Loucy (cell line): ENCODE measurements around the gene RPL29.
A peak's percentile ranks its signal among the peaks of the same experiment; 100 is the strongest.

Source experiments
- H2AFZ ChIP-seq: fragments of 200-600 bp; sonication (generic); 2 replicates; pipeline ENCODE4 v1.6.0; 2016; ENCODE audit warnings: antibody characterized with exemption, mild to moderate bottlenecking, low read length, moderate library complexity
- H3F3A ChIP-seq: fragments of 200-600 bp; 2 replicates; pipeline ENCODE4 v1.6.0; 2016; ENCODE audit warnings: antibody characterized with exemption, low read depth, mild to moderate bottlenecking
- H3K27me3 ChIP-seq: fragments of 200-600 bp; sonication (generic); 2 replicates; pipeline ENCODE4 v1.6.1; 2014; ENCODE audit warnings: low read length, mild to moderate bottlenecking; ENCODE audit not compliant: insufficient read depth, poor library complexity, severe bottlenecking
- H3K36me3 ChIP-seq: fragments of 200-600 bp; sonication (generic); 2 replicates; pipeline ENCODE4 v1.6.1; 2016; ENCODE audit warnings: low read length; ENCODE audit not compliant: insufficient read depth
- H3K4me1 ChIP-seq: fragments of 200-600 bp; sonication (generic); 2 replicates; pipeline ENCODE4 v1.5.1; 2014; ENCODE audit warnings: low read length, mild to moderate bottlenecking; ENCODE audit not compliant: insufficient read depth, poor library complexity, severe bottlenecking
- H3K4me2 ChIP-seq: fragments of 200-600 bp; sonication (generic); 2 replicates; pipeline ENCODE4 v1.6.0; 2014; ENCODE audit warnings: antibody characterized with exemption, low read length, low read depth, mild to moderate bottlenecking; ENCODE audit not compliant: poor library complexity, severe bottlenecking
- H3K4me3 ChIP-seq: fragments of 200-600 bp; sonication (generic); 2 replicates; pipeline ENCODE4 v1.5.1; 2014; ENCODE audit warnings: low read length, mild to moderate bottlenecking, mixed read lengths; ENCODE audit not compliant: poor library complexity, severe bottlenecking
- H3K79me2 ChIP-seq: fragments of 200-600 bp; sonication (generic); 2 replicates; pipeline ENCODE4 v1.6.1; 2014; ENCODE audit warnings: low read length; ENCODE audit not compliant: insufficient read depth
- H3K9ac ChIP-seq: fragments of 200-600 bp; sonication (generic); 2 replicates; pipeline ENCODE4 v1.6.0; 2014; ENCODE audit warnings: mild to moderate bottlenecking, low read depth, low read length, moderate library complexity; ENCODE audit not compliant: poor library complexity, severe bottlenecking
- H3K9me2 ChIP-seq: fragments of 200-600 bp; sonication (generic); replicated peaks from 2 replicates; pipeline ENCODE4 v1.6.1; 2016; ENCODE audit warnings: low read depth, low read length, mixed read lengths
- H3K9me3 ChIP-seq: fragments of 200-600 bp; sonication (generic); 2 replicates; pipeline ENCODE4 v1.6.1; 2014; ENCODE audit warnings: mild to moderate bottlenecking, antibody characterized with exemption, low read length, low read depth; ENCODE audit not compliant: insufficient read depth
- H4K20me1 ChIP-seq: fragments of 200-600 bp; sonication (generic); 2 replicates; pipeline ENCODE4 v1.6.0; 2014; ENCODE audit warnings: antibody characterized with exemption, low read length, mild to moderate bottlenecking; ENCODE audit not compliant: insufficient read depth, poor library complexity, severe bottlenecking
- CTCF ChIP-seq: fragments of 200-600 bp; sonication (generic); conservative IDR thresholded peaks from 2 replicates; pipeline ENCODE4 v1.5.1; 2014; ENCODE audit warnings: mild to moderate bottlenecking, antibody characterized with exemption, low read length
- EZH2phosphoT487 ChIP-seq: fragments of 200-600 bp; IDR thresholded peaks from 2 replicates; pipeline ENCODE4 v1.6.1; 2018; ENCODE audit warnings: antibody characterized with exemption, mild to moderate bottlenecking, moderate library complexity, borderline replicate concordance

RPL29 gene

GRCh38 chr3:51970606-51971300 lies 24.9 kb downstream of the RPL29 start:
- H3K79me2 ChIP-seq, result peaks cover 19% of the 10 kb centered on the region
- H3K4me3 ChIP-seq, result no peak overlapping the region
- H3F3A ChIP-seq, result peaks cover 5% of the 10 kb centered on the region; the same call in 1 of the 2 replicates
- H3K36me3 ChIP-seq, result no peaks in the 10 kb centered on the region
- H3K9me2 ChIP-seq, result no peaks in the 10 kb centered on the region
- H2AFZ ChIP-seq, result no peak overlapping the region
- TF ChIP-seq CTCF, result no peak
- no peak for TF ChIP-seq EZH2phosphoT487
- no peaks in the 10 kb centered on the region for H3K9me3 ChIP-seq
- no peaks in the 10 kb centered on the region for H3K27me3 ChIP-seq
- H3K4me1 ChIP-seq, result peaks cover 43% of the 10 kb centered on the region
- H4K20me1 ChIP-seq, result no peaks in the 10 kb centered on the region
- H3K9ac ChIP-seq, result no peak overlapping the region
- no peak overlapping the region for H3K4me2 ChIP-seq

- H3K4me2 ChIP-seq, result peak overlapping the region; percentile 93
- H3K4me1 ChIP-seq, result peaks cover 36% of the 10 kb centered on the region
- H3F3A ChIP-seq, result peaks cover 5% of the 10 kb centered on the region; the same call in 1 of the 2 replicates
- no peaks in the 10 kb centered on the region for H3K27me3 ChIP-seq
- H3K79me2 ChIP-seq, result peaks cover 19% of the 10 kb centered on the region
- H3K9me2 ChIP-seq, result no peaks in the 10 kb centered on the region
- no peaks in the 10 kb centered on the region for H4K20me1 ChIP-seq
- no peak overlapping the region for H2AFZ ChIP-seq
- TF ChIP-seq EZH2phosphoT487, result no peak
- TF ChIP-seq CTCF, result no peak
- no peaks in the 10 kb centered on the region for H3K9me3 ChIP-seq
- no peak overlapping the region for H3K4me3 ChIP-seq
- no peak overlapping the region for H3K9ac ChIP-seq
- no peaks in the 10 kb centered on the region for H3K36me3 ChIP-seq
Measured at GRCh38 chr3:51969841-51970240, 25.9 kb downstream of the RPL29 start.

- Histone ChIP-seq H3K4me2 (peak overlapping the region; percentile 93), H3K4me3 (peak overlapping the region; percentile 87)
Measured at GRCh38 chr3:51968883-51969678, 26.6 kb downstream of the RPL29 start.

More at GRCh38 chr3:51968883-51969678, 26.6 kb downstream of the RPL29 start:
- Histone ChIP-seq H3K9ac (peak overlapping the region; percentile 90), H3K27me3 (no peaks in the 10 kb centered on the region), H3K9me2 (no peaks in the 10 kb centered on the region), H3K79me2 (peaks cover 13% of the 10 kb centered on the region), H3K36me3 (no peaks in the 10 kb centered on the region), H2AFZ (no peak overlapping the region), H3K9me3 (no peaks in the 10 kb centered on the region), H4K20me1 (no peaks in the 10 kb centered on the region), H3K4me1 (peaks cover 29% of the 10 kb centered on the region), H3F3A (peaks cover 5% of the 10 kb centered on the region; the same call in 1 of the 2 replicates)
- TF ChIP-seq EZH2phosphoT487 (no peak), CTCF (no peak)
